ENCODE measurements around the gene CACNA2D2.

DNA sequence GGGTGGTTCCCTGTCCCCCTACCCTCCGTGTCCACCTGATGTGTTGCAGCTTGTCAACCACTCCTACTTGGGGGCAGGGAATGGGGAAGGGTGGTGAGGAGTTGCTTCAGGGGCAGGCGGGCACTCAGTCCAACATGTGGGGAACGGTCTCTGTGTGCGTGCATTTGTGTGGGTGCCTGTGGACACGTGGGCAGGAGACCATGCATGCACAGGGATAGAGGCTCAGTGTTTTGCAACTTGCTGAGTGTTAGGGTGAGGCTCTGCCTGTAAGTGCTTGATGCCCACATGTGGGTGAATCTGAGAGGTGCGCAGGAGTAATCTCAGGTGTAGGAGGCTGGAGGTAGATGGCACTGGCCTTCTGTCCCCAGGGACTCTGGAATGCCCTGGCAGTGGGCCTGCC, 119.7 kb downstream of the CACNA2D2 start:
- TF ChIP-seq, protein P1, sequence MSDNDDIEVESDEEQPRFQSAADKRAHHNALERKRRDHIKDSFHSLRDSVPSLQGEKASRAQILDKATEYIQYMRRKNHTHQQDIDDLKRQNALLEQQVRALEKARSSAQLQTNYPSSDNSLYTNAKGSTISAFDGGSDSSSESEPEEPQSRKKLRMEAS (CRISPR knock-in tag; IDR thresholded peaks at IDR 0.05), result no peak
- TF ChIP-seq, protein P2, sequence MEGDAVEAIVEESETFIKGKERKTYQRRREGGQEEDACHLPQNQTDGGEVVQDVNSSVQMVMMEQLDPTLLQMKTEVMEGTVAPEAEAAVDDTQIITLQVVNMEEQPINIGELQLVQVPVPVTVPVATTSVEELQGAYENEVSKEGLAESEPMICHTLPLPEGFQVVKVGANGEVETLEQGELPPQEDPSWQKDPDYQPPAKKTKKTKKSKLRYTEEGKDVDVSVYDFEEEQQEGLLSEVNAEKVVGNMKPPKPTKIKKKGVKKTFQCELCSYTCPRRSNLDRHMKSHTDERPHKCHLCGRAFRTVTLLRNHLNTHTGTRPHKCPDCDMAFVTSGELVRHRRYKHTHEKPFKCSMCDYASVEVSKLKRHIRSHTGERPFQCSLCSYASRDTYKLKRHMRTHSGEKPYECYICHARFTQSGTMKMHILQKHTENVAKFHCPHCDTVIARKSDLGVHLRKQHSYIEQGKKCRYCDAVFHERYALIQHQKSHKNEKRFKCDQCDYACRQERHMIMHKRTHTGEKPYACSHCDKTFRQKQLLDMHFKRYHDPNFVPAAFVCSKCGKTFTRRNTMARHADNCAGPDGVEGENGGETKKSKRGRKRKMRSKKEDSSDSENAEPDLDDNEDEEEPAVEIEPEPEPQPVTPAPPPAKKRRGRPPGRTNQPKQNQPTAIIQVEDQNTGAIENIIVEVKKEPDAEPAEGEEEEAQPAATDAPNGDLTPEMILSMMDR (IDR thresholded peaks at IDR 0.05), result no peak
- TF ChIP-seq JUN (CRISPR knock-in tag; IDR thresholded peaks at IDR 0.05), result no peak
- TF ChIP-seq ZNF121 (CRISPR knock-in tag; IDR thresholded peaks at IDR 0.05), result no peak
- TF ChIP-seq SP1 (CRISPR knock-in tag; conservative IDR thresholded peaks at IDR 0.05), result no peak
- TF ChIP-seq SMAD3 (CRISPR knock-in tag; IDR thresholded peaks at IDR 0.05; ENCODE audit: borderline replicate concordance), result no peak
